Activated CD4-positive, CD25-positive, alpha-beta regulatory T cell treated with anti-CD3 and anti-CD28 coated beads, Interleukin-2, amount 50 U/mL, for 72 hours (primary cell): ENCODE measurements around the gene PIEZO2.

Source experiments
- DNase-seq: peaks from one replicate; pipeline ENCODE4 v3.0.0; 2021

PIEZO2 gene

DNA sequence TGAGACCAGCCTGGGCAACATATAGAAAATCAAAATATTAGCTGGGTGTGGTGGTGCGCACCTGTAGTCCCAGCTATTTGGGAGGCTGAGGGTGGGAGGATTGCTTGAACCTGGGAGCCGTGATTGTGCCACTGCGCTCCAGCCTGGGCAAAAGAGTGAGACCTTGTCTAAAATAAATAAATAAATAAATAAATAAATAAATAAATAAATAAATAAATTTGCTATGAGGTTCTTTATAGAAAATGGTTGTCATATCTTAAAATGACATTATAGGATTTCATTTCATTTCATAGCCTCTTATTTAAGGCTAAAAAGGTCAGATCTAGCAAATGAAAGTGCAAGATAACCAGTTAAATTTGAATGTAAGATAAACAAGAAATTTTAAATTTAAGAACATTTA is 430.6 kb downstream of the PIEZO2 start:
- DNase-seq: no peak

DNA sequence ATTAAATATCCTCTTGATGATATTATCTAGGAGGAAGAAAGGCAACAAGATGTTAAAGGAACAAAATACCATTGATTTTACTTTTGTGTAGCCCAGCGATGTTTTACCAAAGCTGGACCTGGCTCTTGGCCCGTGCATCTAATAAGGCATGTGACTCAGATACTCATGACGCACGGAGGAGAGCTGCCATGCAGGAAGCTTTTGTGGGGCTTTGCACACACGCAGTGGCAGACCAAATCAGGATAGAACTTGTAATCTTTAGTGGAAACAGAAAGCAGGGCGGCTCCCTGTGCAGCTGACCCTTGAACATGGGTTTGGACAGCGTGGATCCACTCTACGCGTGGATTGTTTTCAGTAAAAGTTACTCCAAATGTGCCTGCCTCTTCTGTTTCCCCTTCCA is 433.6 kb downstream of the PIEZO2 start:
- DNase-seq: no peak

DNA sequence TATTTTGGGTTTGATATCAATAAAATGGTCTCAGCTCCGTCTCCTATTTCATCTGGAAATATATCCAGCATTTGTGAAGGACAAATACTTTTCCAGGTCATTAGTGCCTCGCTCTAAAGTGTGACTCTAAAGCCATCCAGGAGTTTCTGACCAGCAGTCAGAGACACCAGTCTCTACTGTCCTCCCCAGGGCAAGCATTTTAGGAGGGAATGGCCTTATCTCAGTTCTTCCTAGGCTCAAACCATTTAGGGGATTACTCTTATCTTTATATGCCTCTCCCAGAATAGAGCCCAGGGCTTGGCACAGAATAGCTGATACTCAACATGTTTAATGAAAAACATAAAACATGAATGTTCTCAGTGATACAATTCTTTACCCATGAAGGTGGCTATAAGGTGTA is 436.0 kb downstream of the PIEZO2 start:
- no peak for DNase-seq

DNA sequence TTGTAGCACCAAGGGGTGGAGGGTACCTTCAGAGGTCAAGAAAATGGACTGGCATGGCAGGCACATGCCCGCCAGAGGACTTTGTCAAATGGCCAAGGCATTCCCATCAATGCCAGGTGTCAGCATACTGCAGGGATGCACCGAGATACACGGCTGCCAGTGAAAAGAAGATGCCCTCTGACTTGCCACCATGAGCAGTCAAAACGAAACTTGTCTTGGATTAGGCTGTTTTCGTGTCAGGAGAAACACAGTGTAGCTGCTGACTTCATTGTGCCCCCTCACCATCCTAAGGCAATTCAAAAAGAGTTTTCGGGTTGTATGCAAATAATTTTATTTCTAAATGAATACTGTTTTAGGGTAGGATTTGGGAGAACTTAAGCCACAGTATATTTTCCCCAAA is 442.1 kb downstream of the PIEZO2 start:
- no peak for DNase-seq

DNA sequence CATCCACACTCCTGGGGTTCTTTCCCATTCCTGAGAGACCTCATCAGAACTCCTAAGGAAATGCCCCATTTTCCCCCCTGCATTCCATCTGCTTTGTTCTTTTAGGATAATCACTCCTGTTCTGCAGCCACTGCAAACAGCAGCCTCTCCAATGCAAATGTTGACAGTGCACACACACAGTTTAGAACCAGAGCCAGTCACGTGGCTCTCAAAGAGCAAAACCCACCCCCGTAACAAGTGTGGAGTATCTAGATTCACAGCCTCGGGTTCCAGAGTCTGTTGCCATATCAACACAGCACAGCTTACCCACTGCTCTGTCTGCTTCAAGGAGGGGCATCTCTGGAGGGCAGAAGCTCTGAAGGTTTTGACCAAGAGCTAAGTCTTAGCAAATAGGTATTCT is 443.6 kb downstream of the PIEZO2 start:
- no peak for DNase-seq

DNA sequence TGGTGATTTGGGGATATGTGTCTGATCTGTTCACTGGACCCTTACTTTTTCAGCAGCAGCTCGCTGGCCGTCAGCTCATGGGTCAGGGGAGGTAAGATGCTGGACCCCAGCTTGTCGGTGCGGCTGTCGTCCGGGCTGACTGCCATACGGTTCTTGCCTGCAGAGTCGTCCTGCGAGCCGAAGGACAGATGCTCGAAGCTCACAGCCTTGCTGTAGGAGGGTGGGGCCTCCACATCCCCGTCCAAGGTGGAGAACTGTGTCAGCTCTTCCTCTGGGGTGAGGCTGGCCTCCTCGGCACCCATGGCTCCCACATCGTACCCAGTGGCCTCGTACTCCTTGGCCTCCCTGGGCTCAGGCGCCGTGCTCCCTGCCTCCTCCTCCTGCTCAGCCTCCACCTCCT is 444.1 kb downstream of the PIEZO2 start:
- no peak for DNase-seq

DNA sequence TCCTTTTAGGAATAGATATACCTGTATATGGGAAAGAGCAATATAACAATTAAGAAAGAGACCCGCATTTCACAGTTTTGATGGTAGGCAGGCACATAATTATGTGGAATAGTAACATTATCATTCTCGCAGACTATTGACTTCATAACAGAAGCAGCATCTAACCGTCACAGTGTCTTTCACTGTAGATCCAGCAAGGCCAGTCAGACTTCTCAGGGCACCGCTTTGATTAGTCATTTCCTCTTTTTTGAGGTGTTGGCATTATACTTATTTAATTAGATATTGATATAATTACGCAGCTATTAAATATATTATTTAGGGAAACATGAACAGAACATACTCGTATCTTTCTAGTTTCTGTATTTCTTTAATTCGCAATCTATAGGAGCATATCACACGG is 447.2 kb downstream of the PIEZO2 start:
- DNase-seq: no peak

DNA sequence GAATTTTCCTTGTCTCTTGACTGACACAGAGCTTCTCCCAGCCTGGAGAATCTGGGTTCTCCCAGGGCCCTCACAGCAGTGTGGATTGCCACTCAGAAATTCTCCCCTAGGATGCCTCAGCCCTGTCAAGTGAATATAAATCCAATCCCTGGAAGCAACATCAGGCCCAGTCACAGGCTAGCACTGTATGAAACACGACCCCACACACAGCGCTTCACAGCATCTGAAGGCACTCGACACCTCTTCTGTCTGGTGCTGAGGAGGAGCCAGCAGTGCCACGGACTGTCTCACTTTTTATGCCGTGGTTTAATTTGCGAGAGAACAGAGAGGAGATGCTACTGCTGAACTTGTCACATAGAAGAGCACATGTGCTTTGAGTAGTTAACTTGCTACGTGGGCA is 459.0 kb downstream of the PIEZO2 start:
- DNase-seq: no peak

DNA sequence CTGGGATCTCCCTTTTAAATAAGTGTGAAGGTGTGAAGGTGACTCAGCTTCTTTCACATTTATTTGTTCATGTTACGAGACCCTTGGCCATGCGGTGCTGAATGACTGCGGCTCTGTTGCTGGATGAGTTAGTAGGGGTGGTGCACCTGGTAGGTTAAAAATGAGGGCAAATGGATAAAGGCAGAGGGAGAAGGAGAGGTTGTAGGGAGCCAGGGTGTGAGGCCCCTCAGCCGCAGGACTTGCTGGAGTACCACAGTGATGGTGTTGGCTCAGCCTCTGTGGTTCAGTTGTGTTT is 459.4 kb downstream of the PIEZO2 start:
- DNase-seq: no peak

DNA sequence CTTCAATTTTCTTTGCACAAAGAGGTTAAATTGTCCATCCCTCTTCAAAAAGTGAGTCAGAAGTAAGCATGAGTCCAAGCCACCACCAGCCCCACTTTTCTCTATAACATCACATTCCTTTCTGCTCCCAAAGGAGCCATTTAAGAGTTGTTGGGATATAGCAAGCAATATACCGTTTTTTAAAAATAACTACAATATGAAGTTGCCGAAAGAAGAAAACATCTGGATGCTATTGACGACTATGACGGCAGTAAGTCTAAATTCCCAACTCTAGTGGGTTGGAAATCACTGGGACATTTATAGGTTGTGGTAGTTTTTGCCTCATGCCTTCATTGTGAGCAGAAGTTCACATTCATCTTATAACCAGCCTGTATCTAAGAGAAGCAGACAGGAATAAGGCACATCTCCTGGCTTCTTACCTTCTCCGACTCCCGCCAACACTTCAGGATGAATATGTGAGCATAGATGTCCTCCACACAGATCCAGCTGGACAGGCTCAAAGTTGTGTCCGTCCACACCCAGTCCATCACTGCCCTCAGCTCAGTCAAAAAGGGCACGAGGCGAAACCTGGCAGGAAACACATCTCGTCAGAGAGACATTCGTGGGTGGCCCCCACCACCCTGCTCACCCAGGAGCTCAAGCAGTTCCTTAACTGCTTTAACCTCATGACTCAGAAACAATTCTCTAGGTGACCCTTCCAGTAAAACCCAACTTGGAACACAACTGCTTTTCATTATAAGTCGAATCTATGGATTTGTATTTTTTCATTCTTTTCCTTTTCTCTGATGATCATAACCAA is 459.9 kb downstream of the PIEZO2 start:
- DNase-seq: no peak

DNA sequence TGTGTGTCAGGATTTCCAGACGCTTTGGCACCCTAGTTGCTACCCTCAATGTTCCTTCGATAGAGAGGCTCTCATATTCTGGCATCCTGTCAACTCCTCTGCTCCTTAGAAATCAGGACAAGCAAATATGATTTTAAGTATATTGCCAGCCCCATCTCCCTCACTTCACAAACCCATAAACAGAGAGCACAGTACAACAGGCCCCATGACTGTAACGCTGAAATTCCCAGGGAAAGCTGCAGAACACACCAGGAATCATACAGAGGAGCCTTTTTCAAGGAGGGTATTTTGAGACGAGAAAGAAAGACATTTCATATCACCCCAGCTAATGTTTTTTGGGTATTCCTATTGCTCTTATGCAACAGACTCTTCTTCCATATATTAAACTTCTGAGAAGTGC is 460.6 kb downstream of the PIEZO2 start:
- no peak for DNase-seq

DNA sequence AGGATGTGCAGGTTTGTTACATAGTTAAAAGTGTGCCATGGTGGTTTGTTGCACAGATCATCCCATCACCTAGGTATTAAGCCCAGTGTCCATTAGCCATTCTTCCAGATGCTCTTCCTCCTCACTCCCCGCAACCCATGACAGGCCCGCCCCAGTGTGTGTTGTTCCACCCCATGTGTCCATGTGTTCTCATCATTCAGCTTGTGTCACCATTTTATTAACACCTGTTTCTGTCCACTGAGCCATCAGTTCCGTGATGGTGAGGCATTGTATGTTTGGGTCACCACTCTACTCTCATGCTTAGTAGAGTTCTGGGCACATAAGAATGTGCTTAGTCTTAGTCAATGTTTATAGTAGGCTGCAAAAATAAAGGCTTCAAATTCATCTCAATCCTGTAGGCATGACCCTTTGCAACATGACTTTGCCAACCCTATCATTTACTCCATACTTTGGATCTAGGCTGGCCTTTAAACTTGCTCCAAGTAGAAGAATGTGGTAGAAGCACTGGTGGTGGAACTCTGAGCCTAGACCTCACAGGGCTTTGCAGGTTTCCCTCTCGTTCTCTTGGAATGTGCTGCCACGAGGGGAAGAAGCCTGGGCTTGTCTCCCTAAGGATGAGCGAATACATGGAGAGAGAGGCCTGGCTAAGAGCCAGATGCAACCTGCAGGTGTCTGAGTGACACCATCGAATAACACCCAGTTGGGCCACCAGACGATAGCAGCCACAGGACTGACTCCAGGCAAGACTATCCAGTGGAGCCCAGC is 462.0 kb downstream of the PIEZO2 start:
- DNase-seq: no peak

DNA sequence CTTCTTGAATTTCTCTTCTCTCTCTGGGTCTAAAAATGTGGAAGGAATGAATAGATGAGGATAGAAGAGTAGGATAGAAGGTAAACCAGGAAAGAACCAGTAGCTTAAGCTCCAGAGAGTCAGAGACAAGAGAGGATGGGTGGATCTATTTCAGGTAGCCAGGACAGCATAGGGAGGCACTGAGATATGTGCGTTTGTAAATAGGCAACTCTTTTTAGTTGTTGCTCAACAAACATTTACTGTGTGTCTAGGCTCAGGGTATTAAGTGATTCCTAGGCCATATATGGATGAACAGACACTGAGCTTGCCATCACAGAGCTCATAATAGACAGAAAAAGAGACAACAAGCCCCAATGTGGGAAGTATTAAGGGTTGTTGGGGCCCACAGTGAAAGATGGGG is 463.1 kb downstream of the PIEZO2 start:
- no peak for DNase-seq

DNA sequence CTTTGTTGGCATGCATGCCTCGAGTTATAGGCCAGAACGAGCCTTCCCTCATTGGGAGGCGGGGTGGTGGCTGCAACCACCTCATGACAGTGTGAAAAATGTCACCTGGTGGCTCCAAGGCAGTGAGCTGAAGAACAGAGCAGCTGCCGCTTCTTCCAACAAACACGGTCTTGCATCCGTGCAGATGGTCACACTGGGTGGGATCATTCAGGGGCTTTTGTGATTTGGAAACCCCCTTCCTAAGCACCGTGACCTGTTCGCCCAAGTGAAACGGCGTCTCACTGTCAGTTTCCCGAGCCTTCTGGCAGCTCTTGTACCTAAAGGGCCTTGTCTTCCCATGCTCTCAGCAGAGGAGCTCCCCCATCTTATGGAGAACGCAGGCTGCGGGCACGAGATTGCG is 463.9 kb downstream of the PIEZO2 start:
- no peak for DNase-seq

DNA sequence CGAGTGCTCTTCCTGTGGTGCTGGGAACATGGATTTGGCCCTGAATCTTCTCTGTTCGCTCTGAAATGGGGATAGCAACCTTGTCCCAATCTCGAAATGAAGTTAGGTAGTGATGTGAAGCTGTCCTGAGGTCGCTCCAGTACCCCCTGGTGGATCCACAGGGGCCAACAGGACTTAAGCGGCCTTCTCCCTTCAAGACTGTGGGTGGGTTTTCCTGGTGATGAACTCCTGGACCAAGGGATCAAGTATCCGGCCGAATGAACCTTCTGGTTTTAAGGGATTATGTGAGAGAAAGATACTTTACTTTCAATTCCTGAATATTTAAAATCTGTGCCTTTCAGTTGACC is 467.0 kb downstream of the PIEZO2 start:
- DNase-seq: no peak

DNA sequence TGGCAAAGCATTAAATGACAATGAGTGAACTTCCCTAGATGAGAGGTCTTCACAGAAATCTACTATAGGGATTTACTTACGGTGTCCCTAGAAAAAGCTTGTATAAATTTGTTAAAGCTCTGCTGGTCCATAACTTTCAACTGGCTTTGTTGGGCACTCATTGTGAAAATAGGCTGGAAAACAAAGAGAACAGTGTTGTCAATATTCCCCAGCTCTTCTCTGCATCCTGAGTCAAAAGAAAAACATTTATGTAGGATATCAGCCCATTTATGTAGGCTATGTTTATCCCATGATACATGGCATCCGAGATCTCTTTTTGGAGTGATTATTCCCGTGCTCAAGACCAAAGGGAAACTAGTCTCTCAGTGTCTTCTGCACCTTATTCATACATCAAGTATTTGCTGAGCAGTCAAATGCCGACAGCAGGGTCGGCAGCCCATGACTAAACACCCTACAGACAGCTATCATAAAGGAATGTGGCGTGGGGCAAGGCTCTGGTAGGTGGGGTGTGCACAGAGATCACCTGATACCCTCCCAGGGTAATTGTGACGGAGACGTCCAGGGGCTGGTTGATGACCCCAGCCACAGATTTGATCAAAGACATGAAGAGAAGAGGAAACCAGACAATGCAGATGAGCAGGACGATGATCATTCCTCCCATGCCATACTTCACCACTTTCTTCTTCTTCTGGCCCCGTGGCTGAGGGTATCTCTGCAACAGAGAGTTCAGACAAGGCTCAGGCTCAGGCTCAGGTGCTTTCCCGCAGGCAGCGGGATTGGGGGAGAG is 467.6 kb downstream of the PIEZO2 start:
- DNase-seq: no peak

DNA sequence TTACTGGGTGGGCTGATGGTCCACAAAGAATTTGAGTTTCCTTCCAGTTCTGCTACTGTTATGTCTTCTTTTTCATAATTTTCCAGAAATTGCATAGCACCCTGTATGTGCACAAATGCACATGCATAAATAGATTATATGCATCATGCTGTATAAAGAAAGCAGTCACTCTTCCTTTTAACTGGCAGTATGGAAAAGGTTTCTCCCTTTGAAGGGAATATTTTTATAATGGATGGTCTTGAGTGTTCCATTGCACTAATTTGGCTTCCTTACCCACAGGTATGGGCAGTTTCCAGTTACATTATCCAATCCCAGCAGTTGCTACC is 469.1 kb downstream of the PIEZO2 start:
- DNase-seq: no peak

DNA sequence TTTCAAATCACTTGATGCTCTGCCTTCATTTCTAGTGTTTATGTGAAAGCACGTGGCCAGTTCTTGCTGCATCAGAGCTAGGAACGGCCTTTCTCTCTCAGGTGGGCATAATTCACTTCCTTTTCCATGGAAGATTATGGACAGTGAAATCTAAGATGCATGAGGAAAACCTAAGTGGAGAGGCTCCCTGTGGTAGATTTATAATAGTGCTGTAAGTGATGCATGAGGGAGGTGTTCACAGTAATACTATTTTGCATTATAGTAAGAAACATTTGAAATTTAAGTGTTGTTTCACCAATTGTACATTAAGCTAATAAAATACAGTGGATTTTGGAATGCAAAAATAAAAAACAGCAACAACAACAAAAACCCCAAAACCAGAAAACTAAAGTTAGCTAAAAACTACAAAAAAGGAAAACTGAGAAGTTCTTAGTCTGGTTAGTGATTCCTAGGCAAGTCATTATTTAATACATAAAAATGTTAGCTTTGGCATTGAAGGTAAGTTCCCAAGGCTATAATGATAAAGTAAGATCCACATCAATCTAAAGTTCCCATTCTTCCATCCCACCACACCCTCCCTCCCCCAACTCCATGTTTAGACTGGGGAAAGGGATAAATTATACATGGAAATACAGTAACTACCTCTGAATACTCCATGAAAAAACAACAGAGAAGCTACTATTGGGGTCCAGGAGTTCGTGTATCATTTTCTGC is 469.7 kb downstream of the PIEZO2 start:
- DNase-seq: no peak

DNA sequence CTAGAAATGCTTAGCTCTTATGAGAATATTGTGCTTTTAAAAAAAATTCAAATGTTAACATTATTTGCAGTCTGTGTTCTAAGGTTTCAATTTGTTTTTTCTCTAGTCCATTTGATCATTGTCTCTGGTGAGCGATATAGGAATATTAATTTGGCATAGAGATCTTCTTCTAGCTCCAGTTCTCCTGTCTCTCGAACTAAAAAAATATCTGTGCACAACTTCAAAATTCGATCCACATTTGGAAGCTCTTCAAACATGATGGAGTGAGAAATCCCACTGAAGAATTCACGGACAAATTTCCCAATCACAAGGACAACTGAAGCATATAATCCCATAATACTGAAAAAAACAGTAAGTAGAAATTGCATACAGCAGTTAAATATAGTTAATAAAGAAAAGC is 477.9 kb downstream of the PIEZO2 start:
- no peak for DNase-seq

DNA sequence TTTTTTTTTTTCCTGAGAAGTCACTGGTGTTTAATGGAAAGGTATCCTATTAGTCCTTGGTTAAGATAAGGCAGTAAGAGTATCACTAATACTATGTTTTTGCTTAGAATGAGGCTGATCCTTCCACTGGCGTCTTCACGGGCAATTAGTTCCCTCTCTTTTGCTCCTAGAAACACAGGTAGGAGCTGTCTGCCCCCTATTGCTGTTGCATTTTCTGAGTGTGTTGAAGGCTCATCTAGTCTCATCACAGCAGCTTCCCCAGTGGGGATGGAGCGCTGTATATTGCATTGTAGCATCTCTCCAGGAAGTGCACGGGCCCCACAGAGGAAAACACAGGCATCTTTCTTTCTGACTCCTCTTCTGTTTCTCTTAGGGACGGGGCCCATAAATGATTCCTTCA is 478.5 kb downstream of the PIEZO2 start:
- DNase-seq: no peak

DNA sequence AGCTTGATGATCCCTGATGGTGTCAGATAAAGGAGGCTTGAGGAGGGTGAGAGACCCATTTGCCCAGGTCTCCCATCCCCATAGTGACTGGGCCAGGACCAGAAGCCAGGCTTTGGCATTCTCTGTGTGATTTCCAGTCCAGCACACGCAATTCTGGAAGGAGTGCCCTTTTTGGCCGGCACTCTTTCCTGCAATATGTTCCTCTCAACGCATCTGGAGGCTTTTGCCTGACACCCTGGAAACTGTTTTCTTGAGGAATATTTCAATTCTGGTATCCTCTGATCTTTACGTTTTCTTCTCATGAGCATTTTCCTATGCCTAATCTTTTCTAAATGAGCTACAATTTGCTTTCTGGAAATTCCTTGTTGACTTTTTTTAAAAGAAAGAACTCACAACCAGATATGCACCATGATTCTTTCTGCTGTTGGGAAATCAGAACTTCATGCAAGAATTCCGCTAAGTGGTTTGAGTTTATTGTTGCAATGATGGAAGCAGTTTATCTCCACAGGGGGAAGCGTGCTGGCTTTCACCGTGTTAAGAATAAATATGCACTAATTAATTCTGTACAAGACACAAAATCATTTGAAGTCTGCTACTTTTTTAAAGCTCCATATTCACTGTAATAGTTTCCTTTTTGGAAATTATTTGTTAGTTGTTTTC is 479.8 kb downstream of the PIEZO2 start:
- no peak for DNase-seq

DNA sequence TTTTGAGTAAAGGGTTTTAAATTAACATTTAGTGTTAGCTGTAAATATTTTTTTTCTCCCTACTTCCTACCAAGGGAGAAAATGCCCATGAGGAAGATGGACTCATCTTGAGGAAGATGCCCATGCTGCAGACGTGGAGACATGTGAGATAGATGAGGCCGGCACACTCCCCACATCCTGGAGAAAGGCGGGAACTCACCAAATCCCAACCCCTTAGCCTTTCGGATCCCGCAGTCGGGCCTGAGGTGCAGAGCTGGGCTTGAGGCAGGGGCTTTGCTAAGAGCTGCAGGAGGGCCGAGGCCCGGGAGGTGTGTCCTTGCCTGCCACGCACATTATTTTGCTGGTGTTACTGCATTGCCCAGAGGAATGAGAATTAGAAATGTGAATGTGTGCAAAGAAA is 485.6 kb downstream of the PIEZO2 start:
- no peak for DNase-seq

DNA sequence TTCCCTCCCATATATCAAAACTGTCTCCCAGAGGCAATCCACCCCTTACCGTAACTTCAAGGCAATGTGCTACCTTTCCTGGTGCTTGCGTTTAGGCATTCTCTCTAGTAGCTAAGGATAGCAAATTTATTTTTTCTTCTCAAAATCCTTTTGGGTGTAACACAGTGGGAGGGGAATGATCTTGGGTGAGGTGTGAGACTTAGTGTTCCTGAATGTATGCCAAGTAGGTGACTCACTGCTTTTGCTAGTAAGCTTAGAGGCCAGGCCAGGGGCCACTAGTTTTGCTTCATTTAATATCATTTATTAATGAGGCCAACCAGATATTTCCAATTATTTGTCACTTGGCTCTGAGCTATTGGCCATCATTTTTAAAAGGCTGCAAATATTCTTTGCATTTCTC is 488.1 kb downstream of the PIEZO2 start:
- DNase-seq: no peak
